HG02943 (cell line): ENCODE measurements around the gene BPHL.
A peak's percentile ranks its signal among the peaks of the same experiment; 100 is the strongest.
"Not testable (repeated sequence)": the region's sequence is repeated elsewhere in the genome, so short reads cannot be mapped to it uniquely, and the experiment has no call there.

Experiments
- ATAC-seq: cut with Tn5 transposase; IDR thresholded peaks from one replicate; pipeline ENCODE4 v1.9.1; 2021; ENCODE audit warnings: mild to moderate bottlenecking, low read depth, moderate library complexity; ENCODE audit not compliant: unreplicated experiment

The BPHL gene

GRCh38 chr6:3151691-3152090, 33.2 kb downstream of the BPHL start:
- ATAC-seq, result no peak

- ATAC-seq, result no peak
These were observed 34.2 kb downstream of the BPHL start for GRCh38 chr6:3152689-3153088.

GRCh38 chr6:3155416-3155815, 36.9 kb downstream of the BPHL start:
- not testable (repeated sequence) for ATAC-seq

GRCh38 chr6:3156184-3157130, 37.9 kb downstream of the BPHL start:
- not testable (repeated sequence) for ATAC-seq

- ATAC-seq, result peak; percentile 58
These were observed 38.8 kb downstream of the BPHL start, which contains the start of gene TUBB2A for GRCh38 chr6:3157131-3157933. TSS of gene TUBB2A (minus strand) at chr6:3157544. CDS start at chr6:3157463, 81 bp downstream.

- no peak for ATAC-seq
These were observed 41.6 kb downstream of the BPHL start for GRCh38 chr6:3159805-3160781.

GRCh38 chr6:3162067-3162497, 43.6 kb downstream of the BPHL start:
- ATAC-seq, result no peak

GRCh38 chr6:3162565-3163247, 44.2 kb downstream of the BPHL start:
- ATAC-seq, result no peak

- no peak for ATAC-seq
These were observed 44.7 kb downstream of the BPHL start for GRCh38 chr6:3163248-3163594.

GRCh38 chr6:3164388-3164787, 45.9 kb downstream of the BPHL start:
- no peak for ATAC-seq

GRCh38 chr6:3165631-3166534, 47.4 kb downstream of the BPHL start:
- no peak for ATAC-seq

GRCh38 chr6:3166535-3167225, 48.2 kb downstream of the BPHL start:
- not testable (repeated sequence) for ATAC-seq

GRCh38 chr6:3168046-3168445, 49.5 kb downstream of the BPHL start:
- ATAC-seq, result not testable (repeated sequence)

- not testable (repeated sequence) for ATAC-seq
These were observed 52.2 kb downstream of the BPHL start for GRCh38 chr6:3170676-3171075.

- not testable (repeated sequence) for ATAC-seq
These were observed 53.0 kb downstream of the BPHL start for GRCh38 chr6:3171313-3172175.

- not testable (repeated sequence) for ATAC-seq
These were observed 54.3 kb downstream of the BPHL start for GRCh38 chr6:3172789-3173188.

- ATAC-seq, result not testable (repeated sequence)
These were observed 55.2 kb downstream of the BPHL start for GRCh38 chr6:3173636-3174089.
